Trophoblast cell (in vitro differentiated cells and primary cell): ENCODE measurements around the gene NYNRIN.
"Not testable (repeated sequence)": the region's sequence is repeated elsewhere in the genome, so short reads cannot be mapped to it uniquely, and the experiment has no call there.

ENCODE experiments used
- DNase-seq, 2 donors: peaks; one replicate each; pipeline ENCODE4 v3.0.0-alpha.2; 2016
- H2AFZ ChIP-seq: 2 replicates; pipeline ENCODE4 v1.6.1; 2013; ENCODE audit warnings: low read length, moderate library complexity, mild to moderate bottlenecking; ENCODE audit not compliant: insufficient read depth, poor library complexity
- H2AK5ac ChIP-seq: 2 replicates; pipeline ENCODE4 v1.6.1; 2013; ENCODE audit warnings: mild to moderate bottlenecking, low read length
- H2BK120ac ChIP-seq: 2 replicates; pipeline ENCODE4 v1.6.1; 2013; ENCODE audit warnings: low read length, mild to moderate bottlenecking, moderate library complexity; ENCODE audit not compliant: insufficient read depth, poor library complexity
- H2BK12ac ChIP-seq: 2 replicates; pipeline ENCODE4 v1.6.1; 2013; ENCODE audit warnings: mild to moderate bottlenecking, low read length, moderate library complexity
- H2BK5ac ChIP-seq: 2 replicates; pipeline ENCODE4 v1.6.1; 2013; ENCODE audit warnings: low read length, low read depth, moderate library complexity, mild to moderate bottlenecking; ENCODE audit not compliant: poor library complexity
- H3K14ac ChIP-seq: 2 replicates; pipeline ENCODE4 v1.6.1; 2013; ENCODE audit warnings: mild to moderate bottlenecking, low read length
- H3K18ac ChIP-seq: 2 replicates; pipeline ENCODE4 v1.6.1; 2013; ENCODE audit warnings: mild to moderate bottlenecking, low read length
- H3K23ac ChIP-seq: 2 replicates; pipeline ENCODE4 v1.6.1; 2013; ENCODE audit warnings: low read length
- H3K27ac ChIP-seq: 2 replicates; pipeline ENCODE4 v1.5.1; 2013; ENCODE audit warnings: low read depth, mild to moderate bottlenecking, inconsistent platforms, low read length, moderate library complexity
- H3K27me3 ChIP-seq: 2 replicates; pipeline ENCODE4 v1.6.1; 2013; ENCODE audit warnings: inconsistent platforms, mild to moderate bottlenecking, low read length, moderate library complexity; ENCODE audit not compliant: insufficient read depth
- H3K36me3 ChIP-seq, 2 experiments: 1 replicate in 1 of 2; 2 replicates in 1 of 2; pipeline ENCODE4 v1.6.1; 2013; ENCODE audit warnings: low read length in 2 of 2, mild to moderate bottlenecking in 2 of 2, moderate library complexity in 1 of 2; ENCODE audit not compliant: insufficient read depth in 2 of 2, control insufficient read depth in 1 of 2
- H3K4ac ChIP-seq: 2 replicates; pipeline ENCODE4 v1.6.1; 2013; ENCODE audit warnings: low read depth, mild to moderate bottlenecking, low read length, moderate library complexity
- H3K4me1 ChIP-seq, 2 experiments: 1 replicate in 1 of 2; 2 replicates in 1 of 2; pipeline ENCODE4 v1.6.1; 2013; ENCODE audit warnings: low read length in 2 of 2, mild to moderate bottlenecking in 2 of 2, moderate library complexity in 1 of 2; ENCODE audit not compliant: insufficient read depth in 2 of 2, control insufficient read depth in 1 of 2
- H3K4me2 ChIP-seq: 2 replicates; pipeline ENCODE4 v1.6.1; 2013; ENCODE audit warnings: inconsistent platforms, mild to moderate bottlenecking, low read length, moderate library complexity
- H3K4me3 ChIP-seq: 2 replicates; pipeline ENCODE4 v1.5.1; 2013; ENCODE audit warnings: mild to moderate bottlenecking, low read depth, low read length, inconsistent platforms
- H3K79me1 ChIP-seq: one replicate; pipeline ENCODE4 v1.6.1; 2013; ENCODE audit warnings: low read length
- H3K79me2 ChIP-seq: 2 replicates; pipeline ENCODE4 v1.6.1; 2013; ENCODE audit warnings: low read length, mild to moderate bottlenecking; ENCODE audit not compliant: control insufficient read depth, insufficient read depth, poor library complexity
- H3K9ac ChIP-seq: 2 replicates; pipeline ENCODE4 v1.6.1; 2013; ENCODE audit warnings: mild to moderate bottlenecking, low read length
- H3K9me3 ChIP-seq: 2 replicates; pipeline ENCODE4 v1.6.1; 2013; ENCODE audit warnings: low read depth, mild to moderate bottlenecking, control low read depth, inconsistent platforms, low read length; ENCODE audit not compliant: insufficient read depth
- H4K12ac ChIP-seq: 2 replicates; pipeline ENCODE4 v1.6.1; 2013; ENCODE audit warnings: low read depth, mild to moderate bottlenecking, low read length, moderate library complexity
- H4K8ac ChIP-seq: 2 replicates; pipeline ENCODE4 v1.6.1; 2013; ENCODE audit warnings: low read depth, mild to moderate bottlenecking, low read length, moderate library complexity
- H4K91ac ChIP-seq: one replicate; pipeline ENCODE4 v1.6.1; 2013; ENCODE audit warnings: low read depth, mild to moderate bottlenecking, low read length, moderate library complexity
- WGBS: extraction: QIAGEN DNeasy Blood & Tissue Kit; methylation state at CpG from one replicate; pipeline ENCODE4 v1.1.7; 2013; ENCODE audit warnings: missing lambda C conversion rate; ENCODE audit not compliant: insufficient read length, insufficient coverage; ENCODE audit errors: extremely low coverage; 5-methylcytosine and 5-hydroxymethylcytosine counted together

Gene NYNRIN

DNA sequence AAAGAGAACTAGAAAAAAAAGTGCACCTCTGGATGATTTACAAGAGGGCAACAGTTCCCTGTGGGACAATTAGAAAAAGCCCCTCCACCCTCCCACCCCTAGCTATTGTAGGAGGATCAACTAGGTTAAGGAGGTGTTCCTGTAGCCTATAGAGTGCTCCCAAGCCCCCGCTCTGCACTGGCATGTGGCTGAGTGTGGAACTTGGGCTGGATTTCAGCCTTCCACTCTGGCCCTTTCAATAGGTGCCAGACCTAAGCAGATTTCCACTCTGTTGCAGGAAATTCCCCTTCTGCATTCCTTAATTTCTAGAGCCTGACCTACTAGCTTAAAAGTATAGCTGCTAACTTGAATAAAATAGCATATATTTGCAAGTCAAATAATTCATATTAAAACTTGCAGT lies 28.1 kb upstream of the NYNRIN start:
- Histone ChIP-seq H3K4ac (no peak overlapping the region), H2AK5ac (no peak overlapping the region), H2BK120ac (no peak overlapping the region), H2AFZ (no peak overlapping the region), H3K4me2 (no peak overlapping the region), H3K9me3 (peaks cover 1% of the 10 kb centered on the region), H3K18ac (no peak overlapping the region), H4K12ac (no peak overlapping the region), H4K8ac (no peak overlapping the region), H3K36me3 (peaks cover 33 to 35% of the 10 kb centered on the region in 2 experiments), H2BK5ac (no peak overlapping the region), H3K23ac (no peak overlapping the region), H3K4me1 (peaks cover 3 to 9% of the 10 kb centered on the region in 2 experiments), H3K27ac (no peak overlapping the region), H2BK12ac (no peak overlapping the region), H3K14ac (no peak overlapping the region), H3K79me1 (peaks cover 28% of the 10 kb centered on the region), H3K27me3 (no peaks in the 10 kb centered on the region), H4K91ac (no peak overlapping the region), H3K9ac (no peak overlapping the region), H3K4me3 (no peak overlapping the region), H3K79me2 (peaks cover 5% of the 10 kb centered on the region)
- DNase-seq: no peak
- no CpG with 5 or more reads among the region's 1 CpG for WGBS

DNA sequence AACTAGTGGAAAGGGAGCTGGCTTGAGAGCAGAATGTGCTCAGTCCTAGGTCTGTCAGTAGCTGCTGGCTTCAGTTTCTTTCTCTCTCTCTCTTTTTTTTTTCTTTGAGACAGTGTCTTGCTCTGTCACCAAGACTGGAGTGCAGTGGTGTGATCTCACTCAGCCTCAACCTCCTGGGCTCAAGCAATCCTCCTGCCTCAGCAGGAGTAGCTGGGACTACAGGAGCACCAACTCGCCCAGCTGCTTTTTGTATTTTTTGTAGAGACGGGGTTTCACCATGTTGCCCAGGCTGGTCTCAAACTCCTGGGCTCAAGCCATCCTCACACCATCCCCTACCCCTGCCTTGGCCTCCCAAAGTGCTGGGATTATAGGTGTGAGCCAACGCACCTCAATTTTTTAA lies 27.2 kb upstream of the NYNRIN start:
- H2BK120ac ChIP-seq, DNase-seq: not testable (repeated sequence)

DNA sequence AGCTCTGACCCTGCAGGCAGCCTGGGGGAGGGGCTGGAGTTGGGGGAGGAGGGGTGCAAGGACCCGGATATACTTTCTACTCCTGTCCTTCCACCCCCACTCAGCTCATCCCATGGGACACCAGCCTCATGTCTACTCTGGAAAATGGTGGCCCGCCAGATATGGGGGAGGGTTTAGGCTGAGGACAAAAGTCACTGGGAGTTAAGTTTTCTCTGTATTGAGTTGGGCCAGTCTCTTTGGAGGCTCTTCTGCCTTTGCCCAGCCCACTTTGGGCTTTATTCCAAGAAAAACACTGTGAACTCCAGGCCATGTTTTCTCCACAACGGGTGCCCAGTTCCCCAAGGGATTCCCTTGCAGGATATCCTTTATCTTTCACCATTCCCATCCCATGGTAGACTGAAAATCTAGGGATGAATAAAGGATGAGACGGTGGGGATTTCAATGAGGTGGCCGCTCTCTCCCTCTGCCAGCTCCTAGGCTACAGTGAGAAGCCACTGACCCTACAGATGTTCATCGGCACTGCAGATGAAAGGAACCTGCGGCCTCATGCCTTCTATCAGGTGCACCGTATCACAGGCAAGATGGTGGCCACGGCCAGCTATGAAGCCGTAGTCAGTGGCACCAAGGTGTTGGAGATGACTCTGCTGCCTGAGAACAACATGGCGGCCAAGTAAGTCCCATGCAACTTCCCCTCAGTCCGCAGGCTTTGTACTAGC lies 25.9 kb upstream of the NYNRIN start:
- H4K91ac ChIP-seq: no peak overlapping the region
- H3K79me2 ChIP-seq: peaks cover 5% of the 10 kb centered on the region
- no peak overlapping the region for H2BK120ac ChIP-seq
- peaks cover 50 to 51% of the 10 kb centered on the region in 2 experiments for H3K36me3 ChIP-seq
- H2BK5ac ChIP-seq: no peak overlapping the region
- no peak overlapping the region for H2AK5ac ChIP-seq
- no peak overlapping the region for H3K4ac ChIP-seq
- no peak overlapping the region for H4K8ac ChIP-seq
- H4K12ac ChIP-seq: no peak overlapping the region
- no peak overlapping the region for H3K18ac ChIP-seq
- H3K27ac ChIP-seq: no peak overlapping the region
- H2BK12ac ChIP-seq: no peak overlapping the region
- H3K9me3 ChIP-seq: peaks cover 1% of the 10 kb centered on the region
- H3K9ac ChIP-seq: no peak overlapping the region
- H3K23ac ChIP-seq: no peak overlapping the region
- no peak overlapping the region for H3K4me2 ChIP-seq
- no peak overlapping the region for H2AFZ ChIP-seq
- no peak overlapping the region for H3K4me3 ChIP-seq
- no peaks in the 10 kb centered on the region for H3K27me3 ChIP-seq
- no peak overlapping the region for H3K14ac ChIP-seq
- peaks cover 11% of the 10 kb centered on the region for H3K79me1 ChIP-seq
- no CpG with 5 or more reads among the region's 12 CpGs for whole genome bisulfite sequencing
- H3K4me1 ChIP-seq: peaks cover 3 to 6% of the 10 kb centered on the region in 2 experiments
- DNase-seq: no peak

More for the DNA sequence above, 27.2 kb upstream of the NYNRIN start:
- H3K79me1 ChIP-seq: peaks cover 20% of the 10 kb centered on the region
- H3K18ac ChIP-seq, H3K79me2 ChIP-seq, H3K4me2 ChIP-seq, H3K9me3 ChIP-seq, H3K27me3 ChIP-seq, H2AFZ ChIP-seq, H4K91ac ChIP-seq, H3K4ac ChIP-seq, H3K14ac ChIP-seq, H3K23ac ChIP-seq, H2AK5ac ChIP-seq, H2BK12ac ChIP-seq, H4K12ac ChIP-seq, H3K4me1 ChIP-seq, H2BK5ac ChIP-seq, H4K8ac ChIP-seq, H3K9ac ChIP-seq, H3K27ac ChIP-seq, H3K4me3 ChIP-seq: not testable (repeated sequence)
- H3K36me3 ChIP-seq: peaks cover 41 to 43% of the 10 kb centered on the region in 2 experiments
- no CpG with 5 or more reads among the region's 3 CpGs for WGBS

DNA sequence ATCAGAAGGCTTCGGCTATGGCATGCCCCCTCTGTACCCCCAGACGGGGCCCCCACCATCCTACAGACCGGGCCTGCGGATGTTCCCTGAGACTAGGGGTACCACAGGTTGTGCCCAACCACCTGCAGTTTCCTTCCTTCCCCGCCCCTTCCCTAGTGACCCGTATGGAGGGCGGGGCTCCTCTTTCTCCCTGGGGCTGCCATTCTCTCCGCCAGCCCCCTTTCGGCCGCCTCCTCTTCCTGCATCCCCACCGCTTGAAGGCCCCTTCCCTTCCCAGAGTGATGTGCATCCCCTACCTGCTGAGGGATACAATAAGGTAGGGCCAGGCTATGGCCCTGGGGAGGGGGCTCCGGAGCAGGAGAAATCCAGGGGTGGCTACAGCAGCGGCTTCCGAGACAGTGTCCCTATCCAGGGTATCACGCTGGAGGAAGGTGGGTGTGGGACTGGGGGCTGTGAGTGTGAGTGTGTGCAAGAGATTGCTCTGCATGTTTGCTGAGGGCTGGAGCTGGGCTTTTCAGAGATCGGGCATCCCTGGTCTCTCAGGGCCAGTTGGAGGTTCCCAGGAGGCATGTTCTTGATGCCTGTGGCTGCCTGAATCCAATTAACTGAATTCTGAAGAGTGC lies 22.2 kb upstream of the NYNRIN start:
- Histone ChIP-seq H3K18ac (no peak overlapping the region), H3K4me1 (no peaks in the 10 kb centered on the region), H2AFZ (no peak overlapping the region), H3K4me2 (no peak overlapping the region), H3K14ac (no peak overlapping the region), H3K4ac (no peak overlapping the region), H3K79me2 (no peaks in the 10 kb centered on the region), H2BK5ac (no peak overlapping the region), H3K36me3 (peaks cover 43 to 48% of the 10 kb centered on the region in 2 experiments), H4K8ac (no peak overlapping the region), H3K9ac (no peak overlapping the region), H2BK120ac (no peak overlapping the region), H3K79me1 (no peaks in the 10 kb centered on the region), H3K27ac (no peak overlapping the region), H4K91ac (no peak overlapping the region), H3K23ac (no peak overlapping the region), H2AK5ac (no peak overlapping the region), H2BK12ac (no peak overlapping the region), H4K12ac (no peak overlapping the region), H3K27me3 (no peaks in the 10 kb centered on the region), H3K4me3 (no peak overlapping the region), H3K9me3 (peaks cover 1% of the 10 kb centered on the region)
- no CpG with 5 or more reads among the region's 16 CpGs for WGBS
- no peak for DNase-seq
